Forelimb muscle (tissue), 1 donor: Measurements from ENCODE around the gene WDR75. TPM values are rescaled to one million over a fixed set of nuclear protein-coding genes. Genes with fewer than 3 reads are reported as not detected.
"Not testable (repeated sequence)": the region's sequence is repeated elsewhere in the genome, so short reads cannot be mapped to it uniquely, and the experiment has no call there.

Experiments
- DNase-seq: peaks from one replicate; pipeline ENCODE4 v3.0.0-alpha.2; 2013; ENCODE audit warnings: low read depth
- polyA plus RNA-seq: library from polyadenylated mRNA; unstranded; fragments of 120-200 nt; gene quantifications from one replicate; pipeline ENCODE4 v1.2.1, GENCODE V29; 2013; ENCODE audit not compliant: insufficient read length

The WDR75 gene
- polyA plus RNA-seq: 34.1 TPM

DNA sequence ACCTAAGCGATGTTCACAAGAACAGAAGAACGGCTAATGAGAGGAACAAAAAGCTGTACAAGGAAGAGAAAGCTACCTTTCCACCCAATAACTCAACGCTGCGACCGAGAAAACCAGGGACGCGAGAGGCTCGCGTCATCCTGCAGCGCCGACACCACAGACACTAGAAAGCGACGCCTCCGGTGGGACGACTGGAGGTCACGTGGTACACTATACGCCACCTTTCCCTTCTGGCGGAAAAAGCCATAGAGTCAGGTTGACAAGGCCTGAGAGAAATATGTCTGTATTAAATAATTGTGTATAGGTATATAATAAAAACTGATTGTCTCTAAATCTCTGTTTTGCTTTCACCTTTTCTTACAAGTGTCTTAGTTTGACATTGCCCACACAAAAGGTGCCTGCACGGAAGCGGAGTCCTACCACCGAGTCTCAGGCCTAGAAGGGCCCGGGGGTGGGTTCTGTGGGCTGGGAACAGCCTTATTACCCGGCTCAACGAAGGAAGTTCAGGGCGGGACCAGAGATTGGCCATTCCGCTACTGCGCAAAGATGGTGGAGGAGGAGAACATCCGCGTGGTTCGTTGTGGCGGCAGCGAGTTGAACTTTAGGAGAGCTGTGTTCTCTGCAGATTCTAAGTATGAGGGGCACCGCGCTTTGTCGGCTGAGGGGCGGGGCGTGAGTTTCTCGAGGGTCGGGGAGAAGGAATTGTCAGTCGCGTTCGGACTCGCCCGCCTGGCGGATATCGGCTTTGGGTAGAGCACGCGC is at the start of gene WDR75:
Gene WDR75, plus strand, starts transcription at position 528 of the 762 bp plus-strand sequence. Its CDS starts 19 bp downstream, at position 547.
- peak; percentile 94 for DNase-seq

DNA sequence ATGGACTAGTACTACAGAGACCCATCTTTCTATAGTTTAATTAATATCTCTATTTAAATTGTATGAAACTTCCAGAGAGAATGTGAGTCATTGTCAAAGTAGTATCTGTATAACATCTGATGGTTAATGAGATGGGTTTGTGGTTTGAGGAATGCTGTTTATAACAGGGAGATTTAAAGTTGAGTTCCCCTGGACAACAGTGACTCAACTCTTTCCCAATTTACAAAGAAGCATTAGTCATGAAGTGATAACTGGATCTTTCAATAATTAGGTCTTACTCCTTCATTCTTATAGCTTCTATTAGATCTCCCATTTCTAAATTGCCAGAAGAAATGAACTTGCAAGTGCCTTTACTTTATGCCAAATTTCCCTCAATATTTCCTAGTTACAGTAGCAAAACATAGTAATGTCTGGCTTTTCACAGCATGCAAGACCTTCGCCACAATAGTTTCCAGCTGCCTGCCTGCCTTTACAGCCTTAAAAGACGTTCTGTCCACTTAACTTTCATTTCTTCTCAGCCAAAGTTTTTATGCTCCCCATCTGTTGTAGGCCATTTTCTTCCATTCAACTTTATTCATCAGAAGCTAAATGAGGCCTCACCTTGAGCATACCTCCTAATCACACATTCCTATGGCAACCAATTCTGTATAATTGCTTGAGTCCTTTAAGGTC is 47.7 kb upstream of the WDR75 start:
- DNase-seq: no peak

DNA sequence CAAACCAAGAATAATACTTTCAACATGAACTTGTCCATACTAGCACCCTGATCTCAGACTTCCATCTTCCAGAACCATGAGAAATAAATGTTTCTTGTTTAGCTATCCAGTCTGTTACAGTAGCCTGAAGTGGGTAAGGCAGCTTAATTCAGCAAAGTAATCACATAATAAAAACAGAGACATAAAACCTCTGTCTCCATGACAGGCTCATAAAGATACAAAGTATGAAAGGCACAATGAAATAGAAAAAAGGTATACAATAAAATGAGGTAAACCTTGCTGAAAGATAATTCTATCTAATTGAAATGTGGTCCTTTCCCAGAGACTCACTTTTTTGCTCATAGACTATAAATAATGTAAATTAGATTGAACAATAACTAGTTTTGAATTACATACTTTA is 46.7 kb upstream of the WDR75 start:
- no peak for DNase-seq

DNA sequence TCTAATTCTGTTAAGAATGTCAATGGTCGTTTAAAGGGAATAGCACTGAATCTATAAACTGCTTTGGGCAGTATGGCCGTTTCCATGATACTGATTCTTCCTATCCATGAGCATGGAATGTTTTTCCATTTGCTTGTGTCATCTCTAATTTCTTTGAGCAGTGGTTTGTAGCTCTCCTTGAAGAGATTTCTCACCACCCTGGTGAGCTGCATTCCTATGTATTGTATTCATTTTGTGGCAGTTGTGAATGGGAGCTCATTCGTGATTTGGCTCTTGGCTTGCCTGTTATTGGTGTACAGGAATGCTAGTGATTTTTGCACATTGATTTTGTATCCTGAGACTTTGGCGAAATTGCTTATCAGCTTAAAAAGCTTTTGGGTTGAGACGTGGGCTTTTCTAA is 38.3 kb upstream of the WDR75 start:
- DNase-seq: no peak

DNA sequence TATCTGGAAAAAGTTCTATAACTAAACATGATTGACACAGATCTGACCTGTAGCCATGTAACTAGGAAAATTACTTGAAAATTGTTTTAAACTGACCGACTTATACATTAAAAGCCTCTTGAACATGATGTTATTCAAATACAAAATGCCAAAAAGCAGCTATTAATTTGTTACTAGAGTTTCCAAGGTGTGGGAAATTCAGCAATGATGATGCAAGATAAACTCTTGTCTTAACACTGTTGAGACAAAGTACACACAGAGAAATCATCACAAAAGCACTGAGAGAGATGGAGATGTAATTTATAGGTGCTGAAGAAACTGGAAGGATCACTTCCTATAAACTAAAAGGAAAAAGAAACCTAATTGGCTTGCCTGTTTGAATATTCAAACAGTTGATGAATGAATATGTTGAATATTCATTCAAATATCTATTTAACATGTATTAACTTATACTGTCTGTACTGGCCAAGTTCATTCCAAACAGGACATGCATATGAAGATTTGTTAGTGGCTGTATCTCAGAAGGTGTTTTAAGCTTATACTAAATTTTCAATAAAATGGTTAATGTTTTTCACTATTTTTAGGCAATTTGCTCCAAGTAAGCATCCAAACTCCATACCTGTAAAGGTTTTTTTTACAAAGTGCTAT is 34.6 kb upstream of the WDR75 start:
- DNase-seq: no peak

DNA sequence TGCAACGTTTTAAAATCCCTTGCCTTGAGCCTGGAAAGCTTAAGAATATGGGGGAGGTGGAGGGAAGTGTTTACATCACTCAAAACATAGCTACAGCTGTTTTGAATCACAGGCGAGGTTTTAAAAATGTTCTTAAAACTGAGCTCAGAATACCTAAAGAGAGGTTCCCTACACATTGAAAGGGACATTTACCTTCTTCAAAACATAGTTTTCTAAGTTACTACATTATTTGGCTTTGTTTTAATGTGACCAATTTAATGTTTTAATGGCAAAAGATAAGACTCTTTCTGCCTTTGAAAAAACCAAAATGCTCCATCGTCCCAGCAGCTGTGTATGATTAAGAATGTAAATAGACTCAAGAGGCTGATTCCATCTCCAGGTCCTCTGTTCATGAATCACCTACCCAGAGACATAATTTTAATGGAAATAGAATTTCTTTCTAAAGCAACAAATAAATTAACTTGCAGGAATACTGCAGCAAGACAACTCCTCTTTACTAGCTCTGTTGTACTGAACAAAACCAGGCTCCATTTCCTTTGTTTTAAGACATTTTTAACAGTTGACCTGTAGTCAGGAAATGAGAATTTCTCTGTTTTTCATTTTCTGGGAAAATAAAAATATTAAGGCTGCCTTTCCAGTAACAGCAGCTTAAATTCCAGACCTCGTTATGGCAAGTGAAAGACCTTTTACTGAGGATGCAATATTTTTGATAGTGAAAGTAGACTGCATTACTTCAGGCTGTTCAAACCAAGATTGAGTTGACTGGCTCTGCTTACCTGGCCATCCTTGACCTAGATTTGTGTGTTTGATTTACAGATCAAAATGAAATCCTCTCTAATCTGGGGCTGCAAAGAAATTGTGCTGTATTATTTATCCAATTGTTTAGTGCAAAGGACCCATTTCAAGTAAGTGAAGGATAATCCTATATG is 33.7 kb upstream of the WDR75 start:
- DNase-seq: peak; percentile 74

DNA sequence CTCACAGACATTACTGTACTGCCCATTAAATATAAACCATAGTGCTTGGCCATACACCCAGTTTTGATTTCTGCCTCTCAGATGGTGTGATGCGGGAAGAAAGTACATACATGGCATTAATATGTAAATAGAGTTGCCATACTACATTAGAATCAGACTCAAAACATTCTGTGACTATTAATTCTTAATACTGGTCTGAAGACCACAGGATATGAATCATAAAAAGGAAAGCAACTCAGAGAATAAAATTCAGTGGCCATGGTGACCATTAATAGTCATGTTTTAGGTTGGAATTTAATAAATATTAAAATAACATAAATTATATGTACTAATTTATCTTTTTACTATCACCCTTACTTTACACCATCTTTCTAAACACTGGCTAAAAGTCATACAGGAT is 33.0 kb upstream of the WDR75 start:
- DNase-seq: no peak

DNA sequence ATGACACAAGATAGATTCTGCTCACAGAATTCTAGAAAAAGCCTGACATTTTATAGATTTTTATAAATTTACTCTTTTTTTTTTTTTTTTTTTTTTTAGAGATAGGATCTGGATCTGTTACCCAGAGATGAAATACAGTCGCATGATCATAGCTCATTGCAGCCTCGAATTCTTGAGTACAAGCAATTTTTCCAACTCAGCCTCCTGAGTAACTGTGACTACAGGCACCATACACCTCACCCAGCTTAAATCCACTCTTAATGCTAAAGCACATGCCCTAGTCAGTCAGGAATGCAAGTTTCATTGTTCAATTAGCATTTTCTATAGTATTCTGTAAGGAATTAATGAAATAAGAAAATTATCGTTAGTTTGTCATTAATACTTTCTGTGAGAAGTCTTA is 32.1 kb upstream of the WDR75 start:
- DNase-seq: no peak

DNA sequence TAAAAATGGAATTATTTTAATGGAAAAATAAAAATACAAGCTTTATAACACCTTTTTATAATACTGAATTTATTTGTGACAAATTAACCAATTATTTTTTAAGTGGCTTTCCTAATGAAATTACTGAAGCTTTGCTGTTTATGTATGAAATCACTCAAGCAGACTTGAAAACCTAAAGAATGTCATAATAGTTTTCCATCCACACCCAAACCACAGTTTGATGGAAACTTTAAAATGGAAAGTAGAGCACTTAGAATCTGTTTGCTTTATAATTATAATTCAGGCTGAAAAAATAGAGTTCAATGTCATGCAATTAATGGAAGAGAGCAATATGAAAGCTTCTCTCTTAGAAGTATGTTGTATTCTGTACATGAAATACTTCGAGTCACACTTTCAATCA is 31.6 kb upstream of the WDR75 start:
- no peak for DNase-seq

DNA sequence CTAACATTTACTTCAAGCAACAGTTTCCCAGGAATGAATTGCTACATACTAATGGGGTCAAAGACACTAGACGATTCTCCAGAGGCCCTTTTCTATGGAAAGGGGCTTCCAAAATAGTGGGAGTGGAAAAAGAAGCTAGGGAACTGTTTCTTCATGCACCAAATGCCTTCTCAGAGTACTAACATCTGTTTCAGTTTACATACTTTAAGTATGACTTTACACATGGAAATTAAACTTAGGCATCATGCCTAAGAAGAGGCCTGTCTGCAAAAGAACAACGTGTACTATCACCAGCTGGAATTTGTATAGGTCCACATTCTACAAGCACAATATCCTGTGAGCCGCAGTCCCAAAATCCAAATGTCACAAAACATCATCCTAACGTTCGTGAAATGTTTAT is 29.4 kb upstream of the WDR75 start:
- peak; percentile 92 for DNase-seq

DNA sequence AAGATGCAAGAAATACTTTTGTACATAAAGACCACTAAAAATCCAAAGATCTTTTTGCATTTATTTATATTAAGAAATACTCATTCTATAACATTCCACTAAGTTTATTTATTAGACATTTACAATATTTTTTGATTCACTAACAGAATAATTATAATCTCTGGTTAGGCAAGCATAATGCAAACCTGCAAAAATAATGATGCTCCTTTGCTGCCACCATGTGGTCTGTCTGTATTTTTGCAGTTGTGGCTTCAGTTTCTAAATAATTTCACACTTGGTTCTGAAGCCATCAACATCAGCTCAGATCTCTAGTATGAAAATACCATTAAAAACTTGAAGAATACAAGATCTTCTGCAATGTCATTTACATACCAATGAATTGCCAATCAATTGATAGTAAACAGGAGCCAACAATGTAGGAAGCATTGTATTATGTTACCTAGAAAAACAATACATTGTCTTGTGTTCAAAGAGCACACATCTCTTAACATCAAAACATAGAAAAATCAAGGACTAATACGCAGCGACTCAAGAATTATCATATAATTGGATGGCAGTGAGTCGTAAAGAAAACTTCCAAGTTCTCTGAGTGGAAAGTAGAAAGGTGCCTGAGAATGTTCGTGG is 28.8 kb upstream of the WDR75 start:
- DNase-seq: peak; percentile 78

DNA sequence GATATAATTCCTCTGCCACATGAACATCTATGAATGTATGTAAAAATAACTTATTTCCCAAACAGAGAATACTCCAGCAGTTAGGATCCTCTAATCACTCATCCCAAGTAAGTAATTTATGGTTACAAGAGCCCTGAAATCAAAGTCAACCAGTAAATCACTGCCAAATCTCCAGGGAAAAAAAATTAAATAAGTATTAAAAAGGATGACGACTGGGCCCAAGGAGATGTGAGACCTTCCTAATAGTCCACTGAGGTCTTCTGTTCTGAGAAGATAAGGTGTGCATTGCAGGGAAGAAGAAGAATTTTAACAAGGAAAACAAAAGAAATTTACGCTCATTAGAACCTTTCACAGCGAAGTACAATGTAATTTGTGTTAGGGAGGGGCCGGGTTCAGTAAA is 28.0 kb upstream of the WDR75 start:
- no peak for DNase-seq

DNA sequence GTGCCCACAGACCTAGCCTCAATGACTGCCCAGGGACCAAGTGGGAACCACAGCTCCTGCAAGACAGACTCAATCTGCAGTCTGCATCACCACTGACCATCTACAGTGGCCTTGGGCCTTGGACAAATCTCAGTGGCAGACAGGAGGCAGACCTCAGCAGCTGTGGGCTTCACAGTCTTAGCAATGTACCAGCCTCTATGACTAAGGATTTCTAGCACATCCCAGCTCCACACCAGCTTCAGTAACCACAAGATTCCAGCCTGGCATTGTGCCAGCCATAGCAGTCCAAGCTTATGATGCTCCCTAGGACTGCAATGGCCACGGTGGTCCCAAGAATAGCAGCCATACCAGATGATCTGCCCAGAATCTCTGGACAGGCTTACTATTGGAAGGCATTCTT is 19.6 kb upstream of the WDR75 start:
- DNase-seq: no peak

DNA sequence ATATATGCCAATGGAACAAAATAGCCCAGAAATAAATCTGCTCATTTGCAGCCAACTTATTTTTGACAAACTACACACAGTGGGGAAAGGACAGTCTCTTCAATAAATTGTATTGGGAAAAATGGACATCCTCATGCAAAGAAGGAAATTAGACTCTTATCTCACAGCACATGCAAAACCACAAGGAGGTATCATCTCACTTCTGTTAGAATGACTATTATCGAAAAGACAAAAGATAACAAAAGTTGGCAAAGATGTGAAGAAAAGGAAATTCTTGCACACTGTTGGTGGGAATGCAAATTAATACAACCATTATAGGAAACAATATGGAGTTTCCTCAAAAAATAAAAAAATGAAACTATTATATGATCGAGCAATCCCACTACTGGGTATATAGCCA is 16.3 kb upstream of the WDR75 start:
- DNase-seq: no peak

DNA sequence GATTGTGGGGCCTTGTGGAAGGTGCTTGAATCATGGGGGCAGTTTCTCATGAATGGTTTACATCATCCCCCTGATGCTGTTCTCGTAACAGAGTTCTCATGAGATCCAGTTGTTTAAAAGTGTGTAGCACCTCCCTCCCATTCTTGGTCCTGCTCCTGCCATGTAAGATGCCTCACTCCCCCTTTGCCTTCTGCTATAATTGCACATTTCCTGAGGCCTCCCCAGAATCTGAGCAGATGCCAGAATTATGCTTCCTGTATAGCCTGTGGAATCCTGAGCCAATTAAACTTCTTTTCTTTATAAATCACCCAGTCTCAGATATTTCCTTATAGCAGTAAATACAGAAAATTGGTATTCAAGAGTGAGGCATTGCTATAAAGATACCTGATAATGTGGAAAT is 15.6 kb upstream of the WDR75 start:
- no peak for DNase-seq

DNA sequence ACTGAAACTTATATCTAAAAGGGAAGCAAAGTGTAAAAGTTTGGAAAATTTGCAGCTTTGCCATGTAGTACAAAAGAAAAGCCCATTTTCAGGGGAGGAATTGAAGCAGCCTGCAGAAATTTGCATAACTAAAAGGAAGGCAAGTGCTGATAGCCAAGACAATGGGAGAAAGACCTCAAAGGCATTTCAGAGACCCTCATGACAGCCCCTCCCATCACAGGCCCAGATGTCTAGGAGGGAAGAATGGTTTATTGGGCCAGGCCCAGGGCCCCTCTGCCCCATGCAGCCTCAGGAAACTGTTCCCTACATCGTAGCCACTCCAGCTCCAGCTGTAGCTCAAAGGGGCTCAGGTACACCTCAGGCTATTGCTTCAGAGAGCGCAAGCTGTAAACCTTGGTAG is 14.4 kb upstream of the WDR75 start:
- no peak for DNase-seq

DNA sequence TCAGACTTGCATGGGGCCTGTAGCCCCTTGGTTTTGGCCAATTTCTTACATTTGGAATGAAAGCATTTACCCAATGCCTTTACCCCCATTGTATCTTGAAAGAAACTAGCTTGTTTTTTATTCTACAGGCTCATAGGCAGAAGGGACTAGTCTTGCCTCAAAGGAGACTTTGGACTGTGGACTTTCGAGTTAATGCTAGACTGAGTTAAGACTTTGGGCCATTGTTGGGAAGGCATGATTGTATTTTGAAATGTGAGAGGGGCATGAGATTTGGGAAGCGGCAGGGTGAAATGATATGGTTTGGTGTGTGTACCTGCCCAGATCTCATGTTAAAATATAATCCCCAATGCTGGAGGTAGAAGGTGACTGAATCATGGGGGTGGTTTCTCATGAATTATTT is 13.4 kb upstream of the WDR75 start:
- DNase-seq: no peak

DNA sequence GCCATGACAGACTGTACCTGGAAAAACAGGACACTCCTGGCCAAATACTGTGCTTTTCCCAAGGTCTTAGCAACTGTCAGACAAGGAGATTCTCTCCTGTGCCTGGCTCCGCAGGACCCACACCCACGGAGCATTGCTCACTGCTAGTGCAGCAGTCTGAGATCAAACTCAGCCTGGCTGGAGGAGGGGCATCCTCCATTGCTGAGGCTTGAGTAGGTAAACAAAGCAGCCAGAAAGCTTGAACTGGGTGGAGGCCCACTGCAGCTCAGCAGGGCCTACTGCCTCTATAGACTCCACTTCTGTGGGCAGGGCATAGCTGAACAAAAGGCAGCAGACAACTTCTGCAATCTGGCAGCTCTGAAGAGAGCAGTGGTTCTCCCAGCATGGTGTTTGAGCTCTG is 10.8 kb upstream of the WDR75 start:
- not testable (repeated sequence) for DNase-seq

DNA sequence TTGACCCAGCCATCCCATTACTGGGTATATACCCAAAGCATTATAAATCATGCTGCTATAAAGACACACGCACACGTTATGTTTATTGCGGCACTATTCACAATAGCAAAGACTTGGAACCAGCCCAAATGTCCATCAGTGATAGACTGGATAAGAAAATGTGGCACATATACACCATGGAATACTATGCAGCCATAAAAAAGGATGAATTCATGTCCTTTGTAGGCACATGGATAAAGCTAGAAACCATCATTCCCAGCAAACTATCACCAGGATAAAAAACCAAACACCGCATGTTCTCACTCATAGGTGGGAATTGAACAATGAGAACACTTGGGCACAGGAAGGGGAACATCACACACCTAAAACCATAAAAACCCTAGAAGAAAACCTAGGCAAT is 5.5 kb upstream of the WDR75 start:
- DNase-seq: not testable (repeated sequence)

DNA sequence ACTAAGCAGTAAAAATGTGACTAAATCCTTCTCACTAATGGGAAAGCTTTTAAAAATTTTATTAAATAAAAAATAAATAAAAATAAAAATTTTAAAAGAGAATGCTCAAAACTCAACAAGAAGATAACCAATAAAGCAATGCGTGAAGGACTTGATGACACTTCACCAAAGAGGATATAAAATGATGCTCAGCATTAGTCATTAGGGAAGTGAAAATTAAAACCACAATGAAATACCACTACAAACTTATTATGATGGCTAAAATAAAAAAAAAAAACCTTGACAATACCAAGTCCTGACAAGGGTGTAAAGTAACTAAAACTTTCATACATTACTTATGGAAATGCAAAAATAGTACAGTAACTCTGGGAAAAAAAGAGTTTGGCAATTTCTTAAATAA is 3.3 kb upstream of the WDR75 start:
- DNase-seq: no peak

DNA sequence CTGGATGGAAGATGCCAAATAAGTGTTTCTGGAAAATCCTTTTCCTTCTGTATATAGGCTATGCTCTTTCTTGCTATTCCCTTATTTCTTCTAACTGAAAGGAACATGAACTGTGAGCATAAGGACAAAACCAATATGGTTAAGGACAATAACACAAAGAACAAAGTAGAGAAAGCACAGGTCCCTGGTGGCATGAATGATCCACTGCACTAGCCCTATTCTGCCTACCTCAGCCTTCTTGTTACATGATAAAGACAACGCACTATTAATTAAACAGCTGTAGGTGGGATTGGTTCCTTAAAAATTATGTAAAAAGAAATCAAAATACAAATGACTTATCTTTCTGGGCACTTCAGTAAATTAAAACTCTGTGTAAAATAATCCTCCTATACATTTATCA is 1.9 kb upstream of the WDR75 start:
- DNase-seq: no peak

DNA sequence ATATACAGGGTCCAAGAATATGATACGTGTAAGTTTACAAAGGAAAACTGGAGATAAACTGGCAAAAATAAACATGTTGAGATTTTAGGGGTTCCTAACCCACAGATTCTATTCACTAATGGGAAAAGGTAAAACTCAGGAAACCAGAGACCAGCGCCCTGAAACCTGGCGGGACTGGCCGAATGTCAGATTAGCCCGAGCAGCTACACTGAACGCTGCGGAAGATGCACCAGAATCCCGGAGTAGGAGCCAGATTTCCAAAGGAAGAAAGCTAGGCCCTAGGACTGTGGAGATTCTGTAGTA is 679 bp upstream of the WDR75 start:
- DNase-seq: no peak
